Measurements from ENCODE around the gene GRN.
"Not testable (repeated sequence)": the region's sequence is repeated elsewhere in the genome, so short reads cannot be mapped to it uniquely, and the experiment has no call there.

The GRN gene

GRCh38 chr17:44346064-44346844 is 1.2 kb downstream of the GRN start:
- DNase-seq = no peak

- not testable (repeated sequence) for DNase-seq
These were observed 2.3 kb downstream of the GRN start for GRCh38 chr17:44347206-44348055.

GRCh38 chr17:44348234-44348987 is 3.3 kb downstream of the GRN start:
- DNase-seq = peak; percentile 10 to 46

DNA sequence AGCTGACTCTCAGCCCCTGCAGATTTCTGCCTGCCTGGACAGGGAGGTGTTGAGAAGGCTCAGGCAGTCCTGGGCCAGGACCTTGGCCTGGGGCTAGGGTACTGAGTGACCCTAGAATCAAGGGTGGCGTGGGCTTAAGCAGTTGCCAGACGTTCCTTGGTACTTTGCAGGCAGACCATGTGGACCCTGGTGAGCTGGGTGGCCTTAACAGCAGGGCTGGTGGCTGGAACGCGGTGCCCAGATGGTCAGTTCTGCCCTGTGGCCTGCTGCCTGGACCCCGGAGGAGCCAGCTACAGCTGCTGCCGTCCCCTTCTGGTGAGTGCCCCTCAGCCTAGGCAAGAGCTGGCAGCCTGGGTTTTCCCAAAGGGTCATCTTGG is 3.9 kb downstream of the GRN start:
- no peak for DNase-seq

- DNase-seq = no peak
These were observed 4.5 kb downstream of the GRN start for GRCh38 chr17:44349553-44350070.

DNA sequence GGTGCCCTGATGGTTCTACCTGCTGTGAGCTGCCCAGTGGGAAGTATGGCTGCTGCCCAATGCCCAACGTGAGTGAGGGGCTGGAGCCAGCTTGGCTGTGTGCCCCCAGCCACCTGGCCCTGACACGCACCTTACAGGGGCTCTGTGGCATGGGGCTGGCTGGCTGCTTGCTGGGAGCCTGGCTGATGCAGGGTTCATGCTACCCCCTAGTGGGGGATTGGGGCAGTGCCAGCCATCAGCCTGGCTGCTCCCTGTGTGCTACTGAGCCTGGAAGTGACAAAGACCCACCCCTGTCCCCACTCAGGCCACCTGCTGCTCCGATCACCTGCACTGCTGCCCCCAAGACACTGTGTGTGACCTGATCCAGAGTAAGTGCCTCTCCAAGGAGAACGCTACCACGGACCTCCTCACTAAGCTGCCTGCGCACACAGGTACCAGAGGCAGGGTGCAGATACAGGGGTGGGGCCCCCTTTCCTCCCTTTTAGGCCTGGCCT is 5.7 kb downstream of the GRN start:
- DNase-seq = peak; percentile 9 to 44

GRCh38 chr17:44351464-44351863 is 6.4 kb downstream of the GRN start:
- no peak for DNase-seq

- DNase-seq = no peak
These were observed 7.1 kb downstream of the GRN start for GRCh38 chr17:44351961-44352827.

GRCh38 chr17:44352828-44353671 is 7.9 kb downstream of the GRN start:
- no peak for DNase-seq

DNA sequence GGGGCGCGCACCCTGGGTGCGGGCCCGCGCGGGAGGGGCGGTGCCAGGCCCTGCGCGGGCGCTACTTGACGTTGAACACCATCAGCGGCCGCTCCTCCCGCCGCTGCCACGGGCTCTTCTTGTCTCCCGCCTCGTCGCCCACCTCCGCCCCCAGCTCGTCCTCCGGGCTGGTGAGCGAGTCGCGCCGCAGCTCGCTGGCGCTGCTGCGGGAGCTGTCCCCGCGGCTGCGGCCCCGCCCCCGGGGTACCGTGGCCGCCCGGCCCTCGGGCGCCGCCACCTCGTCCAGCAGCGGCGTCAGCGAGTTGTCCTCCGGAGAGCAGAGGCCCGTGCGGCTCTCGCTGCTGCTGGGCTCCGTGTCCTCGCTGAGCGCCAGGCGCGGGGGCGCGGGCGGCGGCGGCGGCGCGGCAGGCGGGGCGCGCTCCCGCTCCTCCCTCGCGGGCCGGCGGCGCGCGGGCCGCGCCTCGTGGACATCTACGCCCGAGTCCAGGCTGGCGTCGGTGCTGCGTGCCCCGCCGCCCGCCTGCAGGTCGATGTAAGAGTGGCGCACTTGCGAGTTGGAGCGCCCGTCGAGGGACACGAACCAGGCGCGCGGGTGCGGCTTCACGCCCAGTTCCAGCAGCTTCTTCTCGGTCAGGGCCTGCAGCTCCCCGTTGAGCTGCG is 8.7 kb downstream of the GRN start:
- DNase-seq = peak in 1 of 2 donors; percentile 12

DNA sequence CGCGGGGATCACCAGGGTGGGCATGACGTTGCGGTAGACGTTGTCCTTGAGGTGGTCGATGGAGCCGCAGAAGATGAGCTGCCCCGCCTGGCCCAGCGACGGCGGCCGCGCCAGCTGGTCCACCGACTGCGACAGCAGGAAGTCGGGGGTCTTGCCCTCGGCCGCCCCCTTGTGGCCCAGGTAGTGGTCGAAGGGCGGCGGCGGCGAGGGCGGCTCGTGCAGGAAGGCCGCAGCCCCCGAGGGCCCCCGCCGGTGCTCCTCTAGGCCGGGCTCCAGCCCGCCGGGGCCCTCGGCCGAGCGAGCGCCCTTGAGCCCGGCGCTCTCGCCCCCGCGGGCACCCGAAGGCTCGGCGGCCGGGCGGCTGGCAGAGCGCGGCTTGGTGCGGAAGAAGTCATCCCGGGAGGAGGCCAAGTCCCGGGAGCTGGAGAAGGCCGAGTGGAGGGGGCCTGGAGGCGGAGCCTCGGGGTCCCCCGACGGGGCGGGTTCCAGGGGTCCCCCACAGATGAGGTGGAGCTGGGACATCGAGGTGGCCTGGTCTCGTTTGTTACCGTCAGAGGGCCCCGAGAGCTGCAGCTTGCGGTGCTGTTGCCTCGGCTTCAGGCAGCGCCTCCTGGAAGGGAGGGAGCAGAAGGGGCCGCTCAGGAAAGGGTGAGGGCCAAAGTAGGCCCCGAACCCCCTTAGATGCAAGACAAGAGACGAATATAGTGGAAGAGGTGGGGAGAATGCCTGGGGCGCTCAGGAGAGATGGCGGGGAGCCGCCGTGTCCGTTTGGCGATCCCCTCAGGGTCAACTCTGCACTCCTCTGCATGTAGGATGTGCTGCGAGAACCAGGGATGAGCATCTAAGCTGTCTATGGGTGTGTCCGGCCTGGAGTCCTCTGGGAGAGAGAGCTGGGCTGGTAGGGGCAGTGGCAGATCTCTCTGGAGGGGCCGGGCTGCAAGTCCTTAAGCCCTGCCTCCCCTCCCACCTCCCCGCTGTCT is 9.8 kb downstream of the GRN start:
- no peak for DNase-seq

- DNase-seq = no peak
These were observed 10.6 kb downstream of the GRN start for GRCh38 chr17:44355642-44356099.

DNA sequence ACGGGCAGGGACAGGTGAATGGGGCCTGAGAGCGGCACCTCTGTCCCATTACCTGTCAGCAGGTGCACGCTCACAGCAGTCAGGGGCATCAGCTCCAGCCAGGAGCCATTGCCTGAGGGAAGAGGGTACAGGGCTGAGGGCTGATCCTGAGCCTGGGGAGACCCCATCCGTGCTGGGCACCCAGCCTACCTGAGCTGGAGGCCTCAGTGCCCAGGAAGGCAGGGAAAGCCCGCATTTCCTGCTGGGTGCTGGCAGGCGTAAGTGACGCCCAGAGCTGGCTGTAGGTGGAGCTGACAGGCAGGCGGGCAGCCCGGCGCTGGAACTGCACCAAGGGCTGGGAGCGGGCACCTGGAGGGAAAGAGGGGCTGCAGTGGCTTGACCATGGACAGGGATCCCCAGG is 11.1 kb downstream of the GRN start:
- no peak for DNase-seq

GRCh38 chr17:44358066-44358465 is 13.0 kb downstream of the GRN start:
- no peak for DNase-seq

- no peak for DNase-seq
These were observed 13.9 kb downstream of the GRN start for GRCh38 chr17:44359006-44359405.

DNA sequence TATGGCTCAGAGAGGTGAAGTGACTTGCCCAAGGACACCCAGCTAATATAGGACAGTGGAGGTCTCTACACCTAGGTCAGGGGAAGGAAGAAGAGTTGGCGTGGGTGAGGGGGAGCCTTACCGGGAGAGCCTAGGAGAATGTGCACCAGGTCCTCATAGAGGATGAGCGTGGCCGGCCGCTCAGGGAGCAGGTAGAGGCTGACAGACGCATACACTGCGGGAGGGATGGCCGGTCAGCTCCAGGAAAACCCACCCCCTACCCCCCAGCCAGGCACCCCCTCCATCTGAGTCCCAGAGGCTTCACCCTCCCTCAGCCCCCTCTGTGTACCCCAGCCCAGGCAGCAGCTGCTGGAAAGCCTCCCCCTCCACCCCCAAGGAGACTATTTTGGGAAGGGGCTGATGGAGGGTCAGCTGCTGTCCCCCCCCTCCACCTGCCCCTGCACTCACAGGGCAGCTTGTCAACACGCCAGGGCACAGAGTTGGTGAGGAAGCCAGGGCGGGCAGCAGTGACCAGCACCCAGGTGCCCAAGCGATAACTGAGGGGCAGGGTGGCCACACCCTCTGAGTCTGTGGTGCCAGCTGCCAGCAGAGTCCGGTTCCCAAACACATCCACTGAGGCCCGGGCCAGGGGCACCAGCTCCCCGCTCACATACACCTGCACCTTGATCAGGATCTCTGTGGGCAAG is 14.5 kb downstream of the GRN start:
- DNase-seq = no peak

DNA sequence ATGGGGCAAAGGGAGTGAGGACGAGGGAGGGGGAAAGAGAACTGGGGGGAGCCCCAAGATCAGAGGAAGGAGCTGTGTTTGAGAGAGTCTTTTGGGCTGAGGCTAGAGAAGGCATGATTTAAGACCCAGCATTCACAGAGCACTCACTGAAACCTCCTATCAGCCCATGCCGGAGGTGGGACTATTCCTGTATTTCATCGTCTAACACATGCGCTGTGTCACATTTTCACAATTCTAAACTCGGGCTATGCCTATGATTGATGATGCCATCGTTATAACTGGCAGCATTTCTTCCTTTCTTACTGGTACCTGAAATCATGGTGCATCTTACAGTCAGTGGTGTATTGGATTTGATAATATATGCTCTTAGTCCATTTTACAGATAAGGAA is 15.0 kb downstream of the GRN start:
- no peak for DNase-seq

DNA sequence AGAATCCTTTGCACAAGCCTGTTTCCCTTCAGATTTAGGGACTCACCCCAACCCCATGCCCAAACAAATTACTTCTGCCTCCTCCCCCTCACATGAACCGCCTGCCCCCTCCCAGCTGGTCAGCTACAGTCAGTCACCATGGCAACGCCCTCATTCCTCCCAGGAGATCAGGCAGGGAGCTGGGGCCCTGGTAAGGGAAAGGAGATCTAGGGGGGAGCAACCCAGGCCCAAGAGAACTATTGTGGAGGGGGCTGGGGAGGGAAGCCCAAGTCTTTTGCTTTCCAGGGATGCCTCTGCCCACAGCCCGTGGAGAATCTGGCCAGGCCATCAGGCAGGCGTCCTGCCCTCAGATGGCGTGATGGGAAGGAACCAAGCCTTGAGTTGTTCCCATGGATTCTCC is 15.7 kb downstream of the GRN start:
- no peak for DNase-seq
